ENCODE measurements around the gene PRRG4.

The PRRG4 gene

DNA sequence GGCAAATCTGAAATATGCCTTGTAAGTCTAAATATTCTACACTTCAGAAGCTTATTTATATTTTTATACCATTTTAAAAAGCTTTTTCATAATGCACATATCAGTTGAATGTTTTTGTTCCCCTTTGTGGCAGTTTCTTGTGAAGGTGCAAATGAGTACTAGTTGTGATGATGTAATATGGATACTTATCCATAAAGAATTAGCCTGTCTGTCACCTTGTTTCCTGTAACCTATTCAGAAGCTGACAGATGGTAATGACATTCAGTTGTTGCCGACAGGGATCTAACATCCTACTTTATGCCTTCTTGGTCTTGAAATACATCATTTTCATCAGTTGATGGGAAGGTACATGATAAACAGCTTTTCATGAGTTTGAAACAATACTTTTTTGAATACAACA lies 65.7 kb downstream of the PRRG4 start:
- Histone ChIP-seq H3K27ac (peak overlapping the region; percentile 91), H3K36me3 (peaks cover 45% of the 10 kb centered on the region), H3K9me3 (ENCODE audit: severe bottlenecking) (no peaks in the 10 kb centered on the region), H3K27me3 (ENCODE audit: insufficient read depth, low read depth, severe bottlenecking) (no peaks in the 10 kb centered on the region), H3K4me3 (ENCODE audit: low read depth, low read length) (peak overlapping the region; percentile 96)
- DNase-seq = no peak
- TF ChIP-seq, protein P1, sequence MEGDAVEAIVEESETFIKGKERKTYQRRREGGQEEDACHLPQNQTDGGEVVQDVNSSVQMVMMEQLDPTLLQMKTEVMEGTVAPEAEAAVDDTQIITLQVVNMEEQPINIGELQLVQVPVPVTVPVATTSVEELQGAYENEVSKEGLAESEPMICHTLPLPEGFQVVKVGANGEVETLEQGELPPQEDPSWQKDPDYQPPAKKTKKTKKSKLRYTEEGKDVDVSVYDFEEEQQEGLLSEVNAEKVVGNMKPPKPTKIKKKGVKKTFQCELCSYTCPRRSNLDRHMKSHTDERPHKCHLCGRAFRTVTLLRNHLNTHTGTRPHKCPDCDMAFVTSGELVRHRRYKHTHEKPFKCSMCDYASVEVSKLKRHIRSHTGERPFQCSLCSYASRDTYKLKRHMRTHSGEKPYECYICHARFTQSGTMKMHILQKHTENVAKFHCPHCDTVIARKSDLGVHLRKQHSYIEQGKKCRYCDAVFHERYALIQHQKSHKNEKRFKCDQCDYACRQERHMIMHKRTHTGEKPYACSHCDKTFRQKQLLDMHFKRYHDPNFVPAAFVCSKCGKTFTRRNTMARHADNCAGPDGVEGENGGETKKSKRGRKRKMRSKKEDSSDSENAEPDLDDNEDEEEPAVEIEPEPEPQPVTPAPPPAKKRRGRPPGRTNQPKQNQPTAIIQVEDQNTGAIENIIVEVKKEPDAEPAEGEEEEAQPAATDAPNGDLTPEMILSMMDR (IDR thresholded peaks at IDR 0.05; ENCODE audit: low read depth, low read length) = no peak

DNA sequence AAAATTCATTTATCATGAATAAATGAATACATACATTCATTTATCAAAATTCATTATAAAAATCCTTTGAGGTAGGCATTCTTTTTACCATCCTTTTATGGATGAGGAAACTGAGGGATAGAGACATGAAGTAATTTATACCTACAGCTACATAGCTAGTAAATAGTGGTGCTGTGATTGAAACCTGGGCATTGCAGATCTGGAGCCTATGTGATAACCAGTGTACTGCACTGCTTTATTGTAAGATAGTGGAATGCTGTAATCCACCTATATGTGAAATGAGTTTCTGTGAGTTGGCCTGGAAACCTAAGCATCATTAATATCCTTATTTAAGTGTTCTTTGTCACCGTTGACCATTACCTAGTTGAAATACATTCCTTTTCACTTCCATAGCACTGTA lies 67.4 kb downstream of the PRRG4 start:
- TF ChIP-seq, protein P1 (IDR thresholded peaks at IDR 0.05; ENCODE audit: low read depth, low read length) = no peak
- H3K36me3 ChIP-seq = peaks cover 55% of the 10 kb centered on the region
- no peaks in the 10 kb centered on the region for H3K27me3 ChIP-seq (ENCODE audit: insufficient read depth, low read depth, severe bottlenecking)

DNA sequence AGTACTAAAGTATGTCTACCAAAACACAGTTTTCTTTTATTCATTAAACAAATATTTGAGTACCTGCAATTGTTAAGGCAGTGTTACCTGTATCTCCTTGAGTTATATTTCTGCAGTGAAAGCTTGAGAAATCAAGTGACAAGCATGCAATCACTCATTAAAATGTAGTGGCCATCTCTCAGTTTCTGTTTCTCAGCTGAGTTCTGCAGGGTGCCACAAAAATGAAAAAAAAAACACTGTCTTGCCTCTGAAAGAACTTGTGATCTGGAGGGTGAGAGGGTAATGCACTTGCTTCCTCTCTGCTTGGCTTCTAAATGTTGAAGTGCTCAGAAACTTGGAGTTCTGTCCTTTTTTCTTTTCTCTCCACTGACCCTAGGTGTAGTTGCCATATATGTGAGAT lies 69.7 kb downstream of the PRRG4 start:
- DNase-seq = no peak
- peaks cover 49% of the 10 kb centered on the region for H3K36me3 ChIP-seq

More for the DNA sequence above, 67.4 kb downstream of the PRRG4 start:
- Histone ChIP-seq H3K4me3 (ENCODE audit: low read depth, low read length) (no peak overlapping the region), H3K27ac (no peak overlapping the region), H3K9me3 (ENCODE audit: severe bottlenecking) (no peaks in the 10 kb centered on the region)
- no peak for DNase-seq

DNA sequence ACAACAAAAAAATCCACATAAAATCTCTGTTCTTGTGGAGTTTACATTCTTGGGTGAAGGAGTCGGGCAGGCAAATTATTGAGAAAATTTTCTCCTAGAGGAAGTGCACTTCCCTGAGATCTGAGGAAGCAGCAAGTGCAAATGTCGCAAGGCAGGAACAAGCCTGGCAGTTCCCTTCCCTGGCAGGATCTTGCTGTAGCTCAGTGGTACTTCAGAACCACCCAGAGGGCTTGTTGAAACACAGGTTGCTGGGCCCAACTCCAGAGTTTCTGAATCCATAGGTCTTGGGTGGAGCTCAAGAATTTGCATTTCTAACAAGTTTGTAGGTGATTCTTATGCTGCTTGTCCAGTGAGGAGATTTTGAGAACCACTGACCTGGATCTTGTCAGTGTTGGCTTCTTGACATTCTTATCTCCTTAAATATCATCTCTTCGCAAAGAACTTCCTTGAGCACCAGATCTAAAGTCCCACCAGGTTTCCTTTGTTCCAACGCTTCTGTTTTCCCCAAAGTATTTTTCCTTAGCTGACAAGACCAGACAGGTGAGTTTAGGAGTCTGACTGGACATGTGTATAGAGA lies 72.5 kb downstream of the PRRG4 start:
- DNase-seq = no peak
- TF ChIP-seq, protein P1 (IDR thresholded peaks at IDR 0.05; ENCODE audit: low read depth, low read length) = no peak
- Histone ChIP-seq H3K9me3 (ENCODE audit: severe bottlenecking) (no peaks in the 10 kb centered on the region), H3K4me3 (ENCODE audit: low read depth, low read length) (no peak overlapping the region), H3K27ac (no peak overlapping the region), H3K27me3 (ENCODE audit: insufficient read depth, low read depth, severe bottlenecking) (no peaks in the 10 kb centered on the region), H3K36me3 (peaks cover 39% of the 10 kb centered on the region)

More for the DNA sequence above, 69.7 kb downstream of the PRRG4 start:
- TF ChIP-seq, protein P1 (IDR thresholded peaks at IDR 0.05; ENCODE audit: low read depth, low read length) = no peak
- Histone ChIP-seq H3K27ac (no peak overlapping the region), H3K27me3 (ENCODE audit: insufficient read depth, low read depth, severe bottlenecking) (no peaks in the 10 kb centered on the region), H3K4me3 (ENCODE audit: low read depth, low read length) (no peak overlapping the region), H3K9me3 (ENCODE audit: severe bottlenecking) (no peaks in the 10 kb centered on the region)

DNA sequence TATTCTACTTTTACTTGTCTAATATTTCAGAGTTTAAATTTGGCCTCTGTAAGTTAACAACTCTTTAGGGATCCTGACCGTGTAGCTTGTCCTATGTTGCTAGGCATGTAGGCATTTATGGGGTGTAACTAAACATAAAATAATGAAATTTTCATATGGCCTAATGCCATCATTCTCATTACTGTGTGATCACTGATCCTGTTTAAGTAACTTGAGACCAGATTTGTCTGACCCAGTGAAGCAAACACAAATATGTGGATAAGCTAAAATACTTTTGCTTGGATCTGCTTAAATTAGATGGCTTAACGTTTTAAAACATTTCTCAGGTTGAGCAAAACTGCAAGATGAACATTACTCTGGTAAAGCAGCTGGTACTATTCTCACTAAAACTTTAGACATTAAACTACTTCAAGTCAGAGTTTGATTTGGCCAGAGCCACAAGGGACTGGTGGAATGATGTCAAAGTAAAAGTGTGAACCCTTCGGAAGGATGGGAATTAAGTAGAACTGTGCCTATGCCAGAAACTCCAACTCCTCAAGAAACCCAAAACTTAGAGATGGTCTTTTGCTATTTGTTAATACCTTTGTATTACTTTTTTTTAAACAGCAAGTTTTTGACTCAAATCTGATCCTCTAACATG lies 75.4 kb downstream of the PRRG4 start:
- TF ChIP-seq, protein P1 (IDR thresholded peaks at IDR 0.05; ENCODE audit: low read depth, low read length) = no peak
- no peak for DNase-seq
- Histone ChIP-seq H3K27me3 (ENCODE audit: insufficient read depth, low read depth, severe bottlenecking) (no peaks in the 10 kb centered on the region), H3K27ac (no peak overlapping the region), H3K36me3 (peaks cover 22% of the 10 kb centered on the region), H3K4me3 (ENCODE audit: low read depth, low read length) (no peak overlapping the region), H3K9me3 (ENCODE audit: severe bottlenecking) (no peaks in the 10 kb centered on the region)

All from WERI-Rb-1 (cell line).